ENCODE measurements around the gene PARD3B.

Gene PARD3B

GRCh38 chr2:205405194-205405593 is 859.9 kb downstream of the PARD3B start:
- H3K4me3 ChIP-seq (ENCODE audit: low read length) = no peak overlapping the region
- TF ChIP-seq EZH2 (optimal IDR thresholded peaks at IDR 0.05; ENCODE audit: low read depth, low read length) (no peak), CTCF (IDR thresholded peaks at IDR 0.05; ENCODE audit: low read length) (no peak), EZH2phosphoT487 (IDR thresholded peaks at IDR 0.05; ENCODE audit: low read length) (no peak)
- no peaks in the 10 kb centered on the region for H4K20me1 ChIP-seq (ENCODE audit: insufficient read depth, low read length)
- H3K9ac ChIP-seq (ENCODE audit: low read length) = no peak overlapping the region
- H3F3A ChIP-seq (ENCODE audit: insufficient read depth, low read length) = no peaks in the 10 kb centered on the region
- no peaks in the 10 kb centered on the region for H3K79me2 ChIP-seq (ENCODE audit: low read length)
- no peaks in the 10 kb centered on the region for H3K9me3 ChIP-seq (replicated peaks; ENCODE audit: insufficient read depth, low read length)
- DNase-seq = no peak
- H2AFZ ChIP-seq (ENCODE audit: low read length) = no peak overlapping the region
- no peaks in the 10 kb centered on the region for H3K27me3 ChIP-seq (replicated peaks; ENCODE audit: insufficient read depth, low read length)
- H3K4me1 ChIP-seq (ENCODE audit: low read length) = no peaks in the 10 kb centered on the region
- H3K4me2 ChIP-seq (ENCODE audit: low read depth, low read length) = no peak overlapping the region
- H3K27ac ChIP-seq (ENCODE audit: low read length) = no peak overlapping the region
- no peaks in the 10 kb centered on the region for H3K36me3 ChIP-seq (replicated peaks; ENCODE audit: insufficient read depth, low read length)
- H3K9me2 ChIP-seq (replicated peaks; ENCODE audit: insufficient read depth, low read length) = no peaks in the 10 kb centered on the region

- Histone ChIP-seq H3K9me2 (replicated peaks; ENCODE audit: insufficient read depth, low read length) (no peaks in the 10 kb centered on the region), H3K4me2 (ENCODE audit: low read depth, low read length) (no peak overlapping the region)
Observed at GRCh38 chr2:205405752-205406151, 860.5 kb downstream of the PARD3B start.

GRCh38 chr2:205407984-205408383 is 862.7 kb downstream of the PARD3B start:
- Histone ChIP-seq H3K9ac (ENCODE audit: low read length) (no peak overlapping the region), H2AFZ (ENCODE audit: low read length) (no peak overlapping the region), H3K36me3 (replicated peaks; ENCODE audit: insufficient read depth, low read length) (no peaks in the 10 kb centered on the region), H3K27me3 (replicated peaks; ENCODE audit: insufficient read depth, low read length) (no peaks in the 10 kb centered on the region), H3K27ac (ENCODE audit: low read length) (no peak overlapping the region), H3K9me3 (replicated peaks; ENCODE audit: insufficient read depth, low read length) (no peaks in the 10 kb centered on the region), H3K4me3 (ENCODE audit: low read length) (no peak overlapping the region), H3K4me2 (ENCODE audit: low read depth, low read length) (no peak overlapping the region), H4K20me1 (ENCODE audit: insufficient read depth, low read length) (no peaks in the 10 kb centered on the region), H3K9me2 (replicated peaks; ENCODE audit: insufficient read depth, low read length) (no peaks in the 10 kb centered on the region), H3F3A (ENCODE audit: insufficient read depth, low read length) (no peaks in the 10 kb centered on the region), H3K79me2 (ENCODE audit: low read length) (no peaks in the 10 kb centered on the region), H3K4me1 (ENCODE audit: low read length) (no peaks in the 10 kb centered on the region)
- no peak for TF ChIP-seq EZH2 (optimal IDR thresholded peaks at IDR 0.05; ENCODE audit: low read depth, low read length)
- no peak for TF ChIP-seq CTCF (IDR thresholded peaks at IDR 0.05; ENCODE audit: low read length)
- no peak for TF ChIP-seq EZH2phosphoT487 (IDR thresholded peaks at IDR 0.05; ENCODE audit: low read length)
- no peak for DNase-seq

More at GRCh38 chr2:205405752-205406151, 860.5 kb downstream of the PARD3B start:
- TF ChIP-seq EZH2 (optimal IDR thresholded peaks at IDR 0.05; ENCODE audit: low read depth, low read length) = no peak
- no peak for TF ChIP-seq EZH2phosphoT487 (IDR thresholded peaks at IDR 0.05; ENCODE audit: low read length)
- no peak for TF ChIP-seq CTCF (IDR thresholded peaks at IDR 0.05; ENCODE audit: low read length)
- Histone ChIP-seq H3K27me3 (replicated peaks; ENCODE audit: insufficient read depth, low read length) (no peaks in the 10 kb centered on the region), H3K4me1 (ENCODE audit: low read length) (no peaks in the 10 kb centered on the region), H3K9ac (ENCODE audit: low read length) (no peak overlapping the region), H2AFZ (ENCODE audit: low read length) (no peak overlapping the region), H3K9me3 (replicated peaks; ENCODE audit: insufficient read depth, low read length) (no peaks in the 10 kb centered on the region), H3F3A (ENCODE audit: insufficient read depth, low read length) (no peaks in the 10 kb centered on the region), H4K20me1 (ENCODE audit: insufficient read depth, low read length) (no peaks in the 10 kb centered on the region), H3K79me2 (ENCODE audit: low read length) (no peaks in the 10 kb centered on the region), H3K27ac (ENCODE audit: low read length) (no peak overlapping the region), H3K36me3 (replicated peaks; ENCODE audit: insufficient read depth, low read length) (no peaks in the 10 kb centered on the region), H3K4me3 (ENCODE audit: low read length) (no peak overlapping the region)
- no peak for DNase-seq

Measured in MM.1S (cell line).